ENCODE measurements around the gene CSF2.

GRCh38 chr5:132112111-132112510 is 38.5 kb downstream of the CSF2 start:
- TF ChIP-seq CTCF (IDR thresholded peaks at IDR 0.05 in 4 of 5, conservative IDR thresholded peaks at IDR 0.05 in 1 of 5) (no peak), POLR2A (IDR thresholded peaks at IDR 0.05) (no peak)
